ENCODE results near the gene ITGA5.

ITGA5 gene

DNA sequence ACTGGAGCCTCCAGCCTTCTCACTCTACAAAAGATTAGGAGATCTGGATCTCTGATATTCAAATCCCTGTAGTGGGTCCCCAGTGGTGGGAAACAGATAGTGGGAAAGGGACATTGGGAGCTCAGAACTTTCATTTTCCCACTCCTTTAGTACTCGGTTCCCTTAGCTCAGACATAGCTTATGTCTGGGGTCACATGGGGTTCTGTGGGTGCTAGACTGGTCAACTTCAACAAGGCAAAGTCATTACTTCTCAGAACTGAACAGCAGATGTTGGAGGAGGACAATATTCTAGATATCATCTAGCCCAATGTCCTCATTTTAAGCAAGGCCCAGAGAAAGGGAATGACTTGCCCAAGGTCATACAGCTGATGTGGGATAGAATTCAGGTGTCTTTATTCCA lies 19.5 kb upstream of the ITGA5 start:
- H3F3A ChIP-seq (ENCODE audit: control insufficient read depth, insufficient read depth): no peaks in the 10 kb centered on the region
- TF ChIP-seq, protein P1, sequence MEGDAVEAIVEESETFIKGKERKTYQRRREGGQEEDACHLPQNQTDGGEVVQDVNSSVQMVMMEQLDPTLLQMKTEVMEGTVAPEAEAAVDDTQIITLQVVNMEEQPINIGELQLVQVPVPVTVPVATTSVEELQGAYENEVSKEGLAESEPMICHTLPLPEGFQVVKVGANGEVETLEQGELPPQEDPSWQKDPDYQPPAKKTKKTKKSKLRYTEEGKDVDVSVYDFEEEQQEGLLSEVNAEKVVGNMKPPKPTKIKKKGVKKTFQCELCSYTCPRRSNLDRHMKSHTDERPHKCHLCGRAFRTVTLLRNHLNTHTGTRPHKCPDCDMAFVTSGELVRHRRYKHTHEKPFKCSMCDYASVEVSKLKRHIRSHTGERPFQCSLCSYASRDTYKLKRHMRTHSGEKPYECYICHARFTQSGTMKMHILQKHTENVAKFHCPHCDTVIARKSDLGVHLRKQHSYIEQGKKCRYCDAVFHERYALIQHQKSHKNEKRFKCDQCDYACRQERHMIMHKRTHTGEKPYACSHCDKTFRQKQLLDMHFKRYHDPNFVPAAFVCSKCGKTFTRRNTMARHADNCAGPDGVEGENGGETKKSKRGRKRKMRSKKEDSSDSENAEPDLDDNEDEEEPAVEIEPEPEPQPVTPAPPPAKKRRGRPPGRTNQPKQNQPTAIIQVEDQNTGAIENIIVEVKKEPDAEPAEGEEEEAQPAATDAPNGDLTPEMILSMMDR (IDR thresholded peaks at IDR 0.05; ENCODE audit: low read depth, low read length, poor library complexity, severe bottlenecking): no peak
- peaks cover 21% of the 10 kb centered on the region for H3K27me3 ChIP-seq (ENCODE audit: control insufficient read depth, low read length)
- H3K4me3 ChIP-seq (ENCODE audit: low read length): no peak overlapping the region
- no peak overlapping the region for H3K4me2 ChIP-seq (ENCODE audit: low read length)
- no peaks in the 10 kb centered on the region for H3K9me3 ChIP-seq (ENCODE audit: control insufficient read depth, insufficient read depth, low read length)
- no peaks in the 10 kb centered on the region for H4K20me1 ChIP-seq (ENCODE audit: control insufficient read depth, insufficient read depth, low read depth, low read length)
- no peak overlapping the region for H3K27ac ChIP-seq (ENCODE audit: low read depth, low read length)
- no peaks in the 10 kb centered on the region for H3K9me2 ChIP-seq (replicated peaks; ENCODE audit: control insufficient read depth, low read length)
- H3K4me1 ChIP-seq (ENCODE audit: control insufficient read depth, low read length): no peaks in the 10 kb centered on the region
- no peaks in the 10 kb centered on the region for H3K36me3 ChIP-seq (ENCODE audit: control insufficient read depth, low read length)
- no peaks in the 10 kb centered on the region for H3K79me2 ChIP-seq (ENCODE audit: control insufficient read depth, low read length)

DNA sequence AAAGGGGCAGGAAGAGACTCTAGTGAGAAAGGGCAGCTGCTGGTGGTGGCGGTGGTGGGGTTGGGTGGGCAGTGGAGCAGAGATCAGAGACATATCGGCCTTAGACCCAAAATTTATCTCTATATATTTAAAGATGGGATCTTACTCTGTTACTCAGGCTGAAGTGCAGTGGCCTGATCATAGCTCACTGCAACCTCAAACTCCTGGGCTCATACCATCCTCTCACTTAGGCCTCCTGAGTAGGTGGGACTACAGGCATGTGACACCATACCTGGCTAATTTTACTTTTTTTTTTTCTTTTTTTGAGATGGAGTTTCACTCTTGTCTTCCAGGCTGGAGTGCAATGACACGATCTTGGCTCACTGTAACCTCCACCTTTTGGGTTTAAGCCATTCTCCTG lies 18.6 kb upstream of the ITGA5 start:
- Histone ChIP-seq H3K4me3 (ENCODE audit: low read length) (no peak overlapping the region), H3K27ac (ENCODE audit: low read depth, low read length) (no peak overlapping the region), H3K4me2 (ENCODE audit: low read length) (no peak overlapping the region), H3K4me1 (ENCODE audit: control insufficient read depth, low read length) (no peaks in the 10 kb centered on the region), H3K9me2 (replicated peaks; ENCODE audit: control insufficient read depth, low read length) (no peaks in the 10 kb centered on the region), H4K20me1 (ENCODE audit: control insufficient read depth, insufficient read depth, low read depth, low read length) (no peaks in the 10 kb centered on the region), H3K9me3 (ENCODE audit: control insufficient read depth, insufficient read depth, low read length) (no peaks in the 10 kb centered on the region), H3K79me2 (ENCODE audit: control insufficient read depth, low read length) (no peaks in the 10 kb centered on the region), H3K36me3 (ENCODE audit: control insufficient read depth, low read length) (no peaks in the 10 kb centered on the region), H3F3A (ENCODE audit: control insufficient read depth, insufficient read depth) (no peaks in the 10 kb centered on the region), H3K27me3 (ENCODE audit: control insufficient read depth, low read length) (peaks cover 24% of the 10 kb centered on the region)
- TF ChIP-seq, protein P1 (IDR thresholded peaks at IDR 0.05; ENCODE audit: low read depth, low read length, poor library complexity, severe bottlenecking): no peak
- no peak for TF ChIP-seq EZH2phosphoT487 (IDR thresholded peaks at IDR 0.05; ENCODE audit: borderline replicate concordance, low read length)

DNA sequence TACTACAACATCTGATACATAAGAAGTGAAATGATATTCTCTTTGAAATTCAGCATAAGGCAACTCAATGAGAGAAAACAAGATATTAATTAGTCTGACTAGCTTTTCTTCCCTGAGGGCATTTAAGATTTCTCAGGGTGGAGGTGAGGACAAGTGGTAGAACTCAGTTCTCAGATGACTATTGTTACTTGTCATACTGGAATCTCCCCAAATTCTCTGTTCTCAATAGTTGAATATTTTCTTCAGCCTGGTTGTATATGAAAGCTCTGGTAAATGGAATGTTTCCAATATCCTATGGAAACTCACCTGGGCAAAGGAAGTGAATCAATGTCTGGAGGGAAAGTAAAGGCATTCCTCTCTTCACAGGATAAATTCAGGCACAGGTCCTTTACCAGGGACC lies 18.2 kb upstream of the ITGA5 start:
- Histone ChIP-seq H3K9me2 (replicated peaks; ENCODE audit: control insufficient read depth, low read length) (no peaks in the 10 kb centered on the region), H3K9me3 (ENCODE audit: control insufficient read depth, insufficient read depth, low read length) (no peaks in the 10 kb centered on the region), H3K27ac (ENCODE audit: low read depth, low read length) (no peak overlapping the region), H3K36me3 (ENCODE audit: control insufficient read depth, low read length) (no peaks in the 10 kb centered on the region), H3K4me2 (ENCODE audit: low read length) (no peak overlapping the region), H3F3A (ENCODE audit: control insufficient read depth, insufficient read depth) (no peaks in the 10 kb centered on the region), H4K20me1 (ENCODE audit: control insufficient read depth, insufficient read depth, low read depth, low read length) (no peaks in the 10 kb centered on the region), H3K79me2 (ENCODE audit: control insufficient read depth, low read length) (no peaks in the 10 kb centered on the region), H3K4me3 (ENCODE audit: low read length) (no peak overlapping the region), H3K4me1 (ENCODE audit: control insufficient read depth, low read length) (no peaks in the 10 kb centered on the region), H3K27me3 (ENCODE audit: control insufficient read depth, low read length) (peaks cover 24% of the 10 kb centered on the region)
- TF ChIP-seq, protein P1 (IDR thresholded peaks at IDR 0.05; ENCODE audit: low read depth, low read length, poor library complexity, severe bottlenecking): no peak
- no peak for TF ChIP-seq EZH2phosphoT487 (IDR thresholded peaks at IDR 0.05; ENCODE audit: borderline replicate concordance, low read length)

DNA sequence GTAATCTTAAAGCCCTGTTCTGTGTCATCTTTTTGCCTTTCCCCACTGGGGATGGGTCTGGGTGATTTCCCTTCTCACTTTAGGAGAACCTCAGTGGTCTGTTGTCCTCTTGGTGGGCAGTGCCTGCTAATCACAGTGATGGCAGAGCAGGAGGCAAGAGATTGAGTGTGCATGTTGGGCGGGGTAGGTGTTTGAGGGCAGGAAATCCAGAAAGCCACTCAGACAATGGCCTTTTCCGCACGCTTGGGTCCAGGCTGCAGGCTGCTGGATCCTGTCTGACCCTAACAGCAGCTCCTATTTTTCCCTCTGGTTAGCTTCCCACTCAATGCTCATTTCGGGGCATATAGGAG lies 13.7 kb upstream of the ITGA5 start:
- TF ChIP-seq, protein P1 (IDR thresholded peaks at IDR 0.05; ENCODE audit: low read depth, low read length, poor library complexity, severe bottlenecking): no peak
- no peak for TF ChIP-seq EZH2phosphoT487 (IDR thresholded peaks at IDR 0.05; ENCODE audit: borderline replicate concordance, low read length)
- no peaks in the 10 kb centered on the region for H3K9me2 ChIP-seq (replicated peaks; ENCODE audit: control insufficient read depth, low read length)
- H4K20me1 ChIP-seq (ENCODE audit: control insufficient read depth, insufficient read depth, low read depth, low read length): no peaks in the 10 kb centered on the region
- H3K4me1 ChIP-seq (ENCODE audit: control insufficient read depth, low read length): no peaks in the 10 kb centered on the region
- H3K79me2 ChIP-seq (ENCODE audit: control insufficient read depth, low read length): no peaks in the 10 kb centered on the region
- H3K4me2 ChIP-seq (ENCODE audit: low read length): no peak overlapping the region
- no peaks in the 10 kb centered on the region for H3K36me3 ChIP-seq (ENCODE audit: control insufficient read depth, low read length)
- peaks cover 52% of the 10 kb centered on the region for H3K27me3 ChIP-seq (ENCODE audit: control insufficient read depth, low read length)
- no peak overlapping the region for H3K4me3 ChIP-seq (ENCODE audit: low read length)
- H3K9me3 ChIP-seq (ENCODE audit: control insufficient read depth, insufficient read depth, low read length): no peaks in the 10 kb centered on the region
- H3F3A ChIP-seq (ENCODE audit: control insufficient read depth, insufficient read depth): no peaks in the 10 kb centered on the region
- H3K27ac ChIP-seq (ENCODE audit: low read depth, low read length): no peak overlapping the region
